K562 (cell line): ENCODE measurements around the gene OR52B6.

Experiments
- EP300 ChIP-seq: IDR thresholded peaks from 2 replicates; pipeline ENCODE4 v1.6.1; 2012; ENCODE audit warnings: low read length, improper control_type of control experiment
- NRF1 ChIP-seq, 2 experiments: fragments of 450-650 bp; IDR thresholded peaks in 1 of 2; conservative IDR thresholded peaks in 1 of 2; 2 replicates each; pipeline ENCODE4 v1.6.1; 2014; ENCODE audit warnings: mild to moderate bottlenecking in 2 of 2
- ZBTB7A ChIP-seq: IDR thresholded peaks from 2 replicates; pipeline ENCODE4 v1.6.1; 2011; ENCODE audit warnings: low read depth, mild to moderate bottlenecking, low read length, moderate library complexity, borderline replicate concordance; ENCODE audit not compliant: control insufficient read depth
- ZNF23 ChIP-seq: fragments of 250-450 bp; sonication (Bioruptor Pico); IDR thresholded peaks from 2 replicates; pipeline ENCODE4 v1.4.0; 2020; ENCODE audit warnings: mild to moderate bottlenecking
- ZNF311 ChIP-seq: fragments of 250-450 bp; sonication (Bioruptor Pico); IDR thresholded peaks from 2 replicates; pipeline ENCODE4 v1.4.0; 2020; ENCODE audit warnings: mild to moderate bottlenecking, moderate library complexity
- TF ChIP-seq, protein P1 (sequence below), 3 experiments: IDR thresholded peaks in 2 of 3; conservative IDR thresholded peaks in 1 of 3; 2 replicates each; pipeline ENCODE4 v1.5.1; 2011 to 2012; ENCODE audit warnings: low read length in 3 of 3, mild to moderate bottlenecking in 3 of 3, control low read depth in 2 of 3, improper control_type of control experiment in 1 of 3, inconsistent platforms in 1 of 3, low read depth in 1 of 3, mixed read lengths in 1 of 3, moderate library complexity in 1 of 3; ENCODE audit not compliant: insufficient read depth in 2 of 3
- TF ChIP-seq, protein P2 (sequence below): fragments of 450-650 bp; IDR thresholded peaks from 2 replicates; pipeline ENCODE4 v1.6.1; 2016; ENCODE audit warnings: low read depth, mild to moderate bottlenecking, moderate library complexity
- TF ChIP-seq, protein P3 (sequence below): fragments of 450-650 bp; IDR thresholded peaks from 2 replicates; pipeline ENCODE4 v1.6.1; 2016

DNA sequence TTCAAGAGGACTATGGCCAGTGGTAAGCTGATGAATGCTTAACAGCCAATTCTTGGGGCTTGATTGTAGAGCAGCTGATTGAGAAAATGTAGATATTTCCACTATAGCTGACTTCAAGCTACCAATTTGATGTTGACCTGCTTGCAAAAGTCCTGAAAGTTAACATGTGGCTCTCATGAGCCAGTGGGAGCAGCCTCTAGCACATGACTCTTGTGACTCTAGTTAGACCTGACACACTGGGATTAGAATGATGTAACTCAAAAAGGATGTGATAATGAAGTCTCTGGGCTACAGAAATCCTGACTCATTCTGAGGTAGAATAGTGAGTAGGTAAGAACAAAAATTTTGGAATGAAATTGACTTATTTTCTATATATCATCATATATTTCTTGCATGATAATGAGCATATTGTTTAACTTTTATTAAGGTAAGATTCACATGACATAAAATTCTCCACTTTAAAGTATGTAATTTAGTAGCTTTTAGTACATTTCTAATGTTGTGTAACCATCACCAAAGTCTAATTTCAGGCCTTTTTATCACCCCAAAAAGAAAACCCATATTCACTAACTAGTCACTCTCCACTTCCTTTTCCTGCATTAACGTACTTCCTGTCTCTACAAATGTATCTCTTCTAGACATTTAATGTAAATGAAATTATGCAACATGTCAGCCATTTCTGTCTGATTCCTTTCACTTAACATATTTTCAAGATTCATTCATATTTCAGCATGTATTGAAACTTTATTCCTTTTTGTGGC lies 16.2 kb upstream of the OR52B6 start:
- TF ChIP-seq, protein P1, sequence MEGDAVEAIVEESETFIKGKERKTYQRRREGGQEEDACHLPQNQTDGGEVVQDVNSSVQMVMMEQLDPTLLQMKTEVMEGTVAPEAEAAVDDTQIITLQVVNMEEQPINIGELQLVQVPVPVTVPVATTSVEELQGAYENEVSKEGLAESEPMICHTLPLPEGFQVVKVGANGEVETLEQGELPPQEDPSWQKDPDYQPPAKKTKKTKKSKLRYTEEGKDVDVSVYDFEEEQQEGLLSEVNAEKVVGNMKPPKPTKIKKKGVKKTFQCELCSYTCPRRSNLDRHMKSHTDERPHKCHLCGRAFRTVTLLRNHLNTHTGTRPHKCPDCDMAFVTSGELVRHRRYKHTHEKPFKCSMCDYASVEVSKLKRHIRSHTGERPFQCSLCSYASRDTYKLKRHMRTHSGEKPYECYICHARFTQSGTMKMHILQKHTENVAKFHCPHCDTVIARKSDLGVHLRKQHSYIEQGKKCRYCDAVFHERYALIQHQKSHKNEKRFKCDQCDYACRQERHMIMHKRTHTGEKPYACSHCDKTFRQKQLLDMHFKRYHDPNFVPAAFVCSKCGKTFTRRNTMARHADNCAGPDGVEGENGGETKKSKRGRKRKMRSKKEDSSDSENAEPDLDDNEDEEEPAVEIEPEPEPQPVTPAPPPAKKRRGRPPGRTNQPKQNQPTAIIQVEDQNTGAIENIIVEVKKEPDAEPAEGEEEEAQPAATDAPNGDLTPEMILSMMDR (IDR thresholded peaks at IDR 0.05 in 2 of 3, conservative IDR thresholded peaks at IDR 0.05 in 1 of 3; ENCODE audit: insufficient read depth in 2 of 3, low read depth in 1 of 3, low read length in 3 of 3) = no peak
- TF ChIP-seq ZNF311 = no peak
- TF ChIP-seq NRF1 (conservative IDR thresholded peaks at IDR 0.05 in 1 of 2, IDR thresholded peaks at IDR 0.05 in 1 of 2) = no peak
- no peak for TF ChIP-seq ZBTB7A
- TF ChIP-seq, protein P2, sequence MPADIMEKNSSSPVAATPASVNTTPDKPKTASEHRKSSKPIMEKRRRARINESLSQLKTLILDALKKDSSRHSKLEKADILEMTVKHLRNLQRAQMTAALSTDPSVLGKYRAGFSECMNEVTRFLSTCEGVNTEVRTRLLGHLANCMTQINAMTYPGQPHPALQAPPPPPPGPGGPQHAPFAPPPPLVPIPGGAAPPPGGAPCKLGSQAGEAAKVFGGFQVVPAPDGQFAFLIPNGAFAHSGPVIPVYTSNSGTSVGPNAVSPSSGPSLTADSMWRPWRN = no peak
- TF ChIP-seq ZNF23 (CRISPR knock-in tag) = no peak
- TF ChIP-seq, protein P3, sequence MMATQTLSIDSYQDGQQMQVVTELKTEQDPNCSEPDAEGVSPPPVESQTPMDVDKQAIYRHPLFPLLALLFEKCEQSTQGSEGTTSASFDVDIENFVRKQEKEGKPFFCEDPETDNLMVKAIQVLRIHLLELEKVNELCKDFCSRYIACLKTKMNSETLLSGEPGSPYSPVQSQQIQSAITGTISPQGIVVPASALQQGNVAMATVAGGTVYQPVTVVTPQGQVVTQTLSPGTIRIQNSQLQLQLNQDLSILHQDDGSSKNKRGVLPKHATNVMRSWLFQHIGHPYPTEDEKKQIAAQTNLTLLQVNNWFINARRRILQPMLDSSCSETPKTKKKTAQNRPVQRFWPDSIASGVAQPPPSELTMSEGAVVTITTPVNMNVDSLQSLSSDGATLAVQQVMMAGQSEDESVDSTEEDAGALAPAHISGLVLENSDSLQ = no peak
- TF ChIP-seq EP300 = no peak
